Testis (tissue), 3 donors: Measurements from ENCODE around the gene PDRG1. TPM values are rescaled to one million over a fixed set of nuclear protein-coding genes. Genes with fewer than 3 reads are reported as not detected.

Experiments
- DNase-seq: peaks from one replicate; pipeline ENCODE4 v3.0.0-alpha.2; 2019
- H3K27ac ChIP-seq, 2 donors: fragments of 200-600 bp; sonication (generic); one replicate each; pipeline ENCODE4 v1.5.1; 2019
- H3K27me3 ChIP-seq: fragments of 200-600 bp; sonication (generic); one replicate; pipeline ENCODE4 v1.5.1; 2019
- H3K36me3 ChIP-seq: fragments of 200-600 bp; sonication (generic); one replicate; pipeline ENCODE4 v1.5.1; 2017; ENCODE audit warnings: low read depth; ENCODE audit errors: missing control alignments
- H3K4me1 ChIP-seq: fragments of 200-600 bp; sonication (generic); one replicate; pipeline ENCODE4 v1.5.1; 2019
- H3K4me3 ChIP-seq, 2 donors: fragments of 200-600 bp; sonication (generic); one replicate each; pipeline ENCODE4 v1.5.1; 2017 to 2019
- H3K9me3 ChIP-seq: fragments of 200-600 bp; sonication (generic); one replicate; pipeline ENCODE4 v1.5.1; 2017
- POLR2A ChIP-seq: fragments of 450-650 bp; IDR thresholded peaks from one replicate; pipeline ENCODE4 v1.6.1; 2017; ENCODE audit warnings: antibody characterized with exemption, mild to moderate bottlenecking, moderate library complexity
- WGBS, 2 donors: methylation state at CpG; one replicate each; pipeline ENCODE4 v1.1.5; 2018; 5-methylcytosine and 5-hydroxymethylcytosine counted together
- intact Hi-C: fragments of 100-400 bp; cut with DNase I; formaldehyde crosslinking; loops from one replicate; pipeline ENCODE4 v1.15.1; 2023; ENCODE audit warnings: low total_unique reads
- polyA plus RNA-seq: library from polyadenylated mRNA; stranded (reverse); fragments of 350-450 nt; fragmentation: Illumina TruSeq; extraction: RNeasy Lipid Tissue Mini Kit (QIAGEN cat#74804); gene quantifications from one replicate; pipeline ENCODE4 v1.2.3, GENCODE V29; 2014; ENCODE audit warnings: low read depth, low replicate concordance; ENCODE audit not compliant: insufficient read depth
- total RNA-seq, 2 donors: library from RNA; depleted of rRNA; stranded (reverse); fragments of >200 nt; gene quantifications; one replicate each; pipeline ENCODE4 v1.2.3, GENCODE V29; 2016
- TF ChIP-seq, protein P1 (sequence below), 3 experiments: fragments of 450-650 bp in 2 of 3; fragments of 200-600 bp in 1 of 3; sonication (generic) in 1 of 3; IDR thresholded peaks; one replicate each; pipeline ENCODE4 v1.5.1; 2016 to 2019; ENCODE audit warnings: antibody characterized with exemption in 3 of 3, mild to moderate bottlenecking in 2 of 3, moderate library complexity in 1 of 3

Gene PDRG1
- total and polyA plus RNA-seq, 3 donors from 2014 or later = 27.0 to 70.1 (median 37.5) TPM

DNA sequence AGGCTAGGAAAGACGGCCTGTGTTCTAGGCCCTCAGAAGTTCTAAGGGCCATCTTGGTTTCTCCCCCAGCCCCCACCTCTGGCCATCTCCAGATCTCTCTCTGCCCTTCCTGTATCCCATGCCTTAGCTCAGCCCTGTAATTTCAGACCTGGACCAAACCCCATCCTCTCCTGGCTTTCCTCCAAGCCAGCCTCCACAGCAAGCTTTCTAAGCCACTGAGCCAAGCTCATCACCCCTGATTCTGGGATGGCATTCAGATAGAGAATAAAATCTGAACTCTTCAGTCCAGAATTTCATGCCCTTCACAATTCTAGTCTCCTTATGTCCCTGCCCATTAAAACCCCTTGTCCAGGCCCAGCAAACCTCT is 39.5 kb upstream of the PDRG1 start:
- no peak overlapping the region for H3K27ac ChIP-seq
- H3K4me3 ChIP-seq = no peak overlapping the region
- 50 to 71% methylated on average over 1 of the region's 1 CpG for WGBS, 2 donors
- no peaks in the 10 kb centered on the region for H3K27me3 ChIP-seq
- no peak for DNase-seq
- intact Hi-C loops = no loop called here
- no peak for TF ChIP-seq POLR2A
- TF ChIP-seq, protein P1, sequence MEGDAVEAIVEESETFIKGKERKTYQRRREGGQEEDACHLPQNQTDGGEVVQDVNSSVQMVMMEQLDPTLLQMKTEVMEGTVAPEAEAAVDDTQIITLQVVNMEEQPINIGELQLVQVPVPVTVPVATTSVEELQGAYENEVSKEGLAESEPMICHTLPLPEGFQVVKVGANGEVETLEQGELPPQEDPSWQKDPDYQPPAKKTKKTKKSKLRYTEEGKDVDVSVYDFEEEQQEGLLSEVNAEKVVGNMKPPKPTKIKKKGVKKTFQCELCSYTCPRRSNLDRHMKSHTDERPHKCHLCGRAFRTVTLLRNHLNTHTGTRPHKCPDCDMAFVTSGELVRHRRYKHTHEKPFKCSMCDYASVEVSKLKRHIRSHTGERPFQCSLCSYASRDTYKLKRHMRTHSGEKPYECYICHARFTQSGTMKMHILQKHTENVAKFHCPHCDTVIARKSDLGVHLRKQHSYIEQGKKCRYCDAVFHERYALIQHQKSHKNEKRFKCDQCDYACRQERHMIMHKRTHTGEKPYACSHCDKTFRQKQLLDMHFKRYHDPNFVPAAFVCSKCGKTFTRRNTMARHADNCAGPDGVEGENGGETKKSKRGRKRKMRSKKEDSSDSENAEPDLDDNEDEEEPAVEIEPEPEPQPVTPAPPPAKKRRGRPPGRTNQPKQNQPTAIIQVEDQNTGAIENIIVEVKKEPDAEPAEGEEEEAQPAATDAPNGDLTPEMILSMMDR (IDR thresholded peaks at IDR 0.05) = no peak
- no peaks in the 10 kb centered on the region for H3K4me1 ChIP-seq
- no peaks in the 10 kb centered on the region for H3K9me3 ChIP-seq
- H3K36me3 ChIP-seq = no peaks in the 10 kb centered on the region

DNA sequence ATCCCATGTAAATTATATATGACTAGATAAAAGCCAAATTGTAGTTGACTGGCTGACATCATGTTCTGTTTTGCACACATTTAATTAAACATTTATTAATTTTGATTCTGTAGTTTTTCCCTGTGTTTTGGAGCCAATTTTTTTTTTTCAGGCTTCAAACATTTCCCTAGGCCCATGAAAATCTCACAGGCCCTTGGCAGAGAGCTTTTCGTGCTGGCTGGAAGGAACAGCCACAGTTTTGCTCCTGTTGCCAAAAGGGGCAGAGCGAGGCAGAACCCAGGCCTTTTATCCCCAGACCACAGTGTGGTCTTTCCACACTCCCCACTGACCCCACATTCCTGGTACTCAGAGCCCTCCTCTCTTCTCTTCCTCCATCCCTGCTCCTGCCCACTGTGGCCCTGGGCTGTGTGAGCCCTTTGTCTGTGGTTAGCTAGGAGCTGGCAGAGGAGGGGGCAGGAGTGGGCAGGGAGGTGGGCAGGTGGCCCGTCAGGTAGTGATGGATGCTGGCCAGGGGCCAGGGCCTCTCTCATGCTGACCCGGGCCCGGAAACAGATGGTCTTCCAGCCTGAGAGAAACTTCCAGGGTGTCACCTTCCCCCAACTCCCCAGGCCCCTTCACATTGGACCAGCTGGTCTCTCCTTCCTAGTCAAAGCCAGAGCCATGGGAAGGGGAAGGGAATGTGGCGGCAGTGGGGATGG is 38.9 kb upstream of the PDRG1 start:
- Histone ChIP-seq H3K4me3 (no peak overlapping the region), H3K36me3 (no peaks in the 10 kb centered on the region), H3K27ac (no peak overlapping the region), H3K4me1 (no peaks in the 10 kb centered on the region), H3K27me3 (no peaks in the 10 kb centered on the region), H3K9me3 (no peaks in the 10 kb centered on the region)
- TF ChIP-seq POLR2A = no peak
- TF ChIP-seq, protein P1 (IDR thresholded peaks at IDR 0.05) = no peak
- intact Hi-C loops = no loop called here
- WGBS, 2 donors = 62 to 68% methylated on average over 5 to 6 of the region's 6 CpGs
- no peak for DNase-seq

DNA sequence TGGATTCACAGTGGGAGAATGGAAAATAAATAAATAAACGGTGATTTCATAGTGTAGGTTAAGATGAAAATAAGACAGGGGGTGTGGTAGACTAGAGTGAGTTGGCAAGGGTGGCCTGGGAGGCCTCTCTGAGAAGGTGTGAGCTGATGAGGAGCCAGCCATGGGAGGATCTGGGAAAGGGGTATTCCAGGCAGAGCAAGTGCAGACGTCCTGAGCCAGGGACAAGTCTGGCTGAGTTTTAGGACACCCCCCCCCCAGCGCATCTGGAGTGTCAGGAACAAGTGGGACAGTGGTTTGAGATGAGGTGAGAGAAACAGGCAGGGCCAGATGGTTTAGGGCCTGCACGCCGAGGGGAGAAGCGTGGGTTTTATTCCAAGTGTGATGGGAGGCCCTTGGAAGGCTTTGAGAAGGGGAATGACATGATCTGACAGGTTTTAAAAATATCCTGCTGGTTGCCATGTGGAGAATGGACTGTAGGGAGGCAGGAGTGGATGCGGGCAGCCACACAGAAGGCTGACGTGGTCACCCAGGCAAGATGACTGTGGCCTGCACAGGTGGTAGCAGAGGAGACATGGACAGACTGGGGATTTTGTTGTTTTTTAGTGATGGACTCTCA is 37.3 kb upstream of the PDRG1 start:
- 79 to 81% methylated on average over 8 of the region's 8 CpGs for WGBS, 2 donors

DNA sequence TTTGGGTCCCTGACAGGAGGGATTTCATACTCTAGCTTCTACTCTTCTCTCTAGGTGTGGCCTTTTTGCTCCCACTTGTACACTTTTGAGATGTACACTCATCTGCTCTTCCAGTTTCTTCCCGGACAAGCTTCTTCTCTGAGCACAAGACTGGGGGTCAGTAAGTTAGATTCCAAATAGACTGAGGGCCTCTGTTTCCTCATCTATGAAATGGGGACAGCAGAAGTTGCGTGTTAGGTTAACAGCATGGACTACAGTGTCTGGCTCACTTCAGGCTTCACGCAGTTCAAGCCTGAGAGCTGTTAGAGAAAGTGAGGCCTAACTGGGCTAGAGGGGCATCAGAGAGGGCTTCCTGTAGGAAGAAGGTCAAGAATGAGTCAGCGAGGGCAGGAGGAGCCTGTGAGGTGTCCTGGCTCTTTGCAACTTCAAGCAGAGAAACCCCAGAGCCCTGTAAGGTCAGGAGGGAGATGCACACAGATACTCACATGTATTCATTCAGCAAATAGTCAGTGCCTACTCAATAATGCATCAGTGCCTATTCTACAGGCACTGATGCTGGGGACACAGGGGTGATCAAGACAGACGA is 36.7 kb upstream of the PDRG1 start:
- Histone ChIP-seq H3K4me3 (no peak overlapping the region), H3K27me3 (no peaks in the 10 kb centered on the region), H3K4me1 (no peaks in the 10 kb centered on the region), H3K9me3 (no peaks in the 10 kb centered on the region), H3K27ac (no peak overlapping the region), H3K36me3 (no peaks in the 10 kb centered on the region)
- WGBS, 2 donors = 89 to 98% methylated on average over 5 of the region's 5 CpGs
- DNase-seq = no peak
- no peak for TF ChIP-seq POLR2A
- TF ChIP-seq, protein P1 (IDR thresholded peaks at IDR 0.05) = no peak
- intact Hi-C loops = no loop called here

More for the DNA sequence above, 37.3 kb upstream of the PDRG1 start:
- TF ChIP-seq POLR2A = no peak
- TF ChIP-seq, protein P1 (IDR thresholded peaks at IDR 0.05) = no peak
- Histone ChIP-seq H3K9me3 (no peaks in the 10 kb centered on the region), H3K36me3 (no peaks in the 10 kb centered on the region), H3K4me3 (no peak overlapping the region), H3K27ac (no peak overlapping the region), H3K27me3 (no peaks in the 10 kb centered on the region), H3K4me1 (no peaks in the 10 kb centered on the region)
- intact Hi-C loops = no loop called here
- DNase-seq = no peak
